GM18873 (cell line): ENCODE data around the gene UCMA.
"Not testable (repeated sequence)": the region's sequence is repeated elsewhere in the genome, so short reads cannot be mapped to it uniquely, and the experiment has no call there.

Experiments used
- ATAC-seq: cut with Tn5 transposase; IDR thresholded peaks from one replicate; pipeline ENCODE4 v1.9.1; 2021; ENCODE audit warnings: mild to moderate bottlenecking, moderate library complexity, moderate number of reproducible peaks; ENCODE audit not compliant: unreplicated experiment, low FRiP score

Gene UCMA

GRCh38 chr10:13234736-13235135 lies 562 bp upstream of the UCMA start:
- not testable (repeated sequence) for ATAC-seq

DNA sequence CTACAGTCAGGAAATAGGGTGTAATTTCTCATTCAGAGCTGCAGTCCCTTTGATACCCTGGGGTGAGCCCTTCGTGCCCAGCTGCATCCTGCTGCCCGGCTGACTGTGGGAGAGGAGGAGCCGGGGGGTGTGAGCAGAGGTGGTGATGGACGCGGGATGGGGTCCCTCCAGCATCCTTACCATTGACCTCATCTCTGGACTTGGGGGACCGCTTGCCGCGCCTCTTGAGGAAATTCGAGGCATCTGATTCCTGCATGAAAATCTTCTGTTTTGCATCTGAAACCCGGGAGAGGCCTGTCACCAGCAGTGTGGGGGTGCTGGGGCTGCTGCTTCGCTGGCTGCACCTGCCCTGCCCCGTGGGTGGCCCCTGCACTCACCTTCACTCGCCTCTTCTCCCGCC lies 816 bp downstream of the UCMA start:
- no peak for ATAC-seq

DNA sequence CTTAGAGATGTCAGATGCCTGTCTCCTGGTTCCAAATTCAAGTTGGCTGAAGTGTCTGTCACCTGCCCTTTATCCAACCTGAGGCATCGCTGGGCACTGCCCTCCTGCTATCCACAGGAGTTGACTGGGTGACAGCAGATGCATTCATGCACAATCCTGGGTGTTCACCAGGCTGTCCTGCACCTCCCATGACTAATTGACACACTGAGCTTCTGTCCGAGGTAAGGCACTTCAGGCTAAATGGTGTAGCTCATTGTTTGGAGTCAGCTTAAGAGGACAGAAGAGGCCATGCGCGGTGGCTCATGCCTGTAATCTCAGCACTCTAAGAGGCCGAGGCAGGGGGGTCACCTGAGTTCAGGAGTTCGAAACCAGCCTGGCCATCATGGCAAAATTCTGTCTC lies 2.4 kb downstream of the UCMA start:
- ATAC-seq: no peak

GRCh38 chr10:13231190-13231589 lies 3.0 kb downstream of the UCMA start:
- no peak for ATAC-seq

- no peak for ATAC-seq
Observed at GRCh38 chr10:13227031-13227430, 7.1 kb downstream of the UCMA start.

DNA sequence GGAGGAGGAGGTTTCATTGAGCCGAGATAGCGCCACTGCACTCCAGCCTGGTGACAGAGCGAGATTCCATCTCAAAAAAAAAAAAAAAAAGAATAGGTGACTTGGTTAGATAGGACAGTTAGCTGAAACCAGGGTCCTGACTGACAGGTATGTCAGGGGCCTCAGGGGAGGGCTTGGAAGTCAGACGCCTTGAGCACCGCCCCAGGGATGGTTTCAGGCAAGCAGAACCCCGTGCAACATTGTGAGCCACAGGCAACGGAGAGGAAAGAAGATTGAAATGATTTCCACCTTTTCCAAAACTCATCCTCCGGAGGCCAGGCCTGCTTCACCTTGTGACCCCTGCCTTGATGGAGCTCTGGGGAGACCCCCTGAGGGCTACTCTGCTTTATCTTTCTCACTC lies 8.6 kb downstream of the UCMA start:
- ATAC-seq: no peak

DNA sequence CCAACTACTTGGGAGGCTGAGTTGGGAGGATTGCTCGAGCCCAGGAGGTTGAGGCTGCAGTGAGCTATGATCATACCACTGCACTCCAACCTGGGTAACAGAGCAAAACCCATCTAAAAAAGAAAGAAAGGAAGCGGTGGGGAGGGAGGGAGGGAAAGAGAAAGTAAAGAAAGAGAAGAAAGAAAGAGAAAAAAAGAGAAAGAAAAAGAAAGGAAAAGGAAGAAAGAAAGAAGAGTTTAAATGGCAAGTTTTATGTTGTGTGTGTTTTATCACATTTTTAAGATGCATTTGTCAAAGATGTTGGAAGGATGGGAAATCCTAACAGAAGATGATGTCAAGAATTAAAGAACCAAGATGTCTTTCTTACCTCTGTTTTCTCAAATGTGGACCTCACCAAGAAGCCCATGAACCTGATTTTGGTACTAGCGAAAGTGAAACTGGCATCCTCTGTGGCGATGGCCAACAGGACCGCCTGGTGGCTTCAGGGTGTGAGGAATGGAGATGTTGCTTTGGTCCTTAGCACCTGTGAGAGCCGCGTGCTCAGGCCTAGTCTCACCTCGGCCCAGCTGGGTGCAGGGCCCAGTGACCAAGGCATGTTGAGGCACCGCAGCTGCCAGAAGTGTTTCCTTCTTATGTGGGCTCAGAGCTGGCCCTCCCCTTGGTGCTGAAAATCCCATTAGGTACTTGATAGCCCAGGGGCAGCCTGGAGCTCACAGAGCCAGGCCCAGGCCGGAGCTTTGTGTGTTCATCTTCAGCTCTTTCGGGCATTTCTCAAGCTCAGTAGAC lies 9.8 kb downstream of the UCMA start:
- ATAC-seq: no peak

DNA sequence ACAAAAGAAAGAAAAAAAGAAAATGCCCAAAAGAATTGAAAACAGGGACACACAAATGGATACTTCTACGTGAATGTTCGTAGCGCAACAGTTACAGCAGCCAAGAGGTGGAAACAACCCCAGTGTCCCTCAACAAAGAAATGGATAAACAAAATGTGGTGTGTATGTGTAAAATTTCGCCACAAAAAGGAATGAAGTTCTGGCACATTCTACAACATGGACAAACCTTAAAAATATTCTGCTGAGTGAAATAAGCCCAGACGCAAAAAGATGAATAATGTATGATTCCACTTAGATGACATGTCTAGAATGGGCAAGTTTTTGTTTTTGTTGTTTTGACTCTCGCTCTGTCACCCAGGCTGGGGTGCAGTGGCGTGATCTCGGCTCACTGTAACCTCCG lies 10.9 kb downstream of the UCMA start:
- ATAC-seq: no peak

DNA sequence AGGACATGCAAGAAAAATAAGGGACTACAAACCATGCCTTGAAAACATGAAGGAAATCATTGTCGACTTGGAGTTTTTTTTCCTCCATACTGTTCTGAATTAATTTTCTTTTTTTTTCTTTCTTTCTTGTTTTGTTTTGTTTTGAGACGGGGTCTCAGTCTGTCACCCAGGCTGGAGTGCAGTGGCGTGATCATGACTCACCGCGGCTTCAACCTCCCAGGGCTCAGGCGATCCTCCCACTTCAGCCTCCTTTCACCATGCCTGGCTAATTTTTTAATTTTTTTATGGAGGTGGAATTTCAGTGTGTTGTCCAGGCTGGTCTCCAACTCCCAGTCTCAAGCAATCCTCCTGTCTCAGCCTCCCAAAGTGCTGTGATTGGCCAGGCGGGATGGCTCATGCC lies 11.6 kb downstream of the UCMA start:
- no peak for ATAC-seq

DNA sequence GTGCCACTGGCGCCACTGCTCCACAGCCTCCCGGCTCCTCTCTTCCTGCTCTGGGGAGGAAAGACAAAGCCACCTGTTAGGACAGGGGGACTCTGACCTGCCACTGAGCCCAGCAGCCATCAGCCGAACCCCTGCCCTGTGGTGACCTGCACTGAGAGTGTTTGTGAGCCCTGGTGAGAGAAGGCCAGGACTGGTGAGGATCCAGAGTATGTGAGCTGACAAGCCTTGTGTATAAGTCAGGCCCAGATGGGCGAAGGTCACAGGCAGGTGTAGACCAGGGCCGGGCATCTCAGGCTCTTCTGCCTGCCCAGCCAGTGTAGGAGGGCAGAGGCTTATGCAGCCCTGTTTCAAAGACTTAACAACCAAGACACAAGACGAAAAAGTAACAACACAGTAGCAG lies 12.0 kb downstream of the UCMA start:
- no peak for ATAC-seq

DNA sequence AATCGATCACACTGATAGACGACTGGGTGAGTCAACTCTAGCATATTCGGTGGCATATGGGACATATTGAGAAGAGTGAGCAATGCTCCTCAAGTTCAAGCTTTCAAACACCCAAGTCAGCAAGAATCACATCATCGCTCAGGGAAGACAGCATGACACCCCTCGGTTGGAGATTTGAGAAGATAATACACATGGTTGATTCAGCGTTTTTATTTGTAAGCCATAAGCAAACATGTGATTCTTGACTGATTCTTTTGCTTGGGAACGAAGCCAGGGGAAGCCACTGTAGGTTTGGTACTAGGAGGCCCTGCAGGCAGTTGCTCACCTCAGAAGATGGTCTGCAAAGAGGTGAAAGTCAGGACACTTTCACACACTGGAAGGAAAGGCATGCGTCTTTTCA lies 12.6 kb downstream of the UCMA start:
- ATAC-seq: no peak

DNA sequence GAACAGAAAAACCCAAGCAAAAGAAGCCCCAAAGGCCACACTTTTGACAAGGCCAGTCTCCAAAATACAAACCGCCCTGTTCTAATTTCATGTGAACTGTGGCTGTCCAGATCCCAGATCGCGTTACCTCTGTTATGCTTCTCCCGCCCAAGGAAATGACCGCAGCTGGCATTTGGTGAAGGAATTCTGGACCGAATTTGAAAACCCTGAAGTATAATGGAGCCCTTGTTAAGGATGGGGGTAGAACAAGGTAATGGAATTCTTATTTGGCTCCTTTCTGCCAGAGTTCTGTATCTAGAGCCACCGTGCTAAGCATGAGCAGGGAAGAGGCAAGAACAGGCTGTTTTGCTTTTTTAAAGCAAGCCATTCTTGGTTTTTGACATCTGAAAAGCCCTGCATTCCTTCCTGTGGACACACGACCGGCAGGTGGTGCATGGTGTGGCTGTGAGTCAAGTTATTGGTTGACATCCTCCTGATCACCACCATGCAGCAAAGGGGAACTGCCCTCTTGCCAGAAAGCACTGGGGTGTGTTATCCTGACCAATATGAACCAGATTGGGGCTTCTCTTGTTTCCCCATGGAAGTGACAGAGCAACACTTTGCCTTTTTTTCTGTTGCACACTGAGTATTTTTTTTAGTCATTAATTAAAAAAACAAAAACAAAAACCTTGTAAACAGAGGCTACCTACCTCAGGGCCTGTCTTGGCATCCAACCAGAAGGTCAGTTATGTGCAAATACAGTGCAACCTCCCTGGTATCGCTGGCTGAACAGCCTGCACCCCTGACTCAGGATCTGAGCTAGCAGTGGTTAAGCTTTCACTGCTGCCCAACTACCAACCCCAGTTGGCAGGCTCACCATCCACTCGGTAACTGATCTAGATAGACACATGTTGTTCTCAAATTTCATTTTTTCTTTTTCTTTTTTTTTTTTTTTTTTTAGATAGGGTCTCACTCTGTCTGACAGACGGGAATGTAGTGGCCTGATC lies 14.2 kb downstream of the UCMA start:
- no peak for ATAC-seq

DNA sequence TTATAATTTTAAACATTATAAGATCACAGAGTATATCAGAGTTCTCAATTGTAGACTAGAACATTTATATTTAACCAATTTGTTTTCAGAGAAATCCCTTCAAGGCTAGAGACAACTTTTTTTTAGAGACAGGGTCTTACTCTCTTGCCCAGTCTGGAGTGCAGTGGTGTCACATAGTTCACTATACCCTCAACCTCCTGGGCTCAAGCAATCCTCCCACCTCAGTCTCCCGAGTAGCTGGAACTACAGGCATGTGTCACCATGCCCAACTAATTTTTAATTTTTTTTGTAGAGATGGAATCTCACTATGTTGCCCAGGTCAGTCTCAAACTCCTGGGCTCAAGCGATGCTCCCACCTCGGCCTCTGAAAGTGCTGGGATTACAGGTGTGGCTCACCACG lies 15.3 kb downstream of the UCMA start:
- no peak for ATAC-seq

DNA sequence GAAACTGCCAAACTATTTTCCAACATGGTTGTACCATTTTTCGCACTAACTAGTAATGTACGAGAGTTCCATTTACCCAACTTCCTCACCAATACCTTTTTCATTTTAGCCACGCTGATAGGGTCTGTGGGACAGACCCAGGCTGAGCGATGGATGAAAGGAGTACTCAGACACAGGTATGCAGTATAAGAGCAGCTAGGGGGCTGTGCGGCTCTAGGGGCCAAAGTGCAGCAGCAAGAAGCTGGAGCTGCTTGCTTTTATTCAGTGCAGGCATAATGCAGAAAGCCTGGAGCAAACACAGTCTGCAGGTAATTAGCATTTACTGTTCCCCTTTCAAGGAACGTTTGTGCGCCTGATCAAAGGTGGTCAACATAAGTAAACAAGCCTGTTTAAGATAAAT lies 21.0 kb downstream of the UCMA start:
- ATAC-seq: no peak

- ATAC-seq: no peak
Observed at GRCh38 chr10:13206546-13207443, 27.4 kb downstream of the UCMA start.

DNA sequence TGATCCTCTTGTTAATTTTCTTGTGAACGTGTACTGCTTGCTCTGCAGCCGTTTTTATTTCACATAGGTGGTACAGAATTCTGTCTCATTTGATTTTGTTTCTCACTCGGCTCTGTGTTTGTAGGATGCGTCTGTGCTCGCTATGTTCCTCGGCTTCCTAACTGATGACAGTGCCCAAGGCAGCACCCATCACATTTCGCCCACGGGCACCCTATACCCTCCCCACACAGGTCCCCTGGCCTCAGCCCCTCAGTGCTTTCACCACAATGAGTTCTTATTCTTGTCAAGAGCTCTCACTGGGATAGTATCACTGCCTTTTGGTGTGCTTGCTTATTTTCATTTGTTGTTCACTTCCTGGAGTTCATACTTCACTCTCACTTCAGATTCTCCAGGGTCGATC lies 28.1 kb downstream of the UCMA start:
- ATAC-seq: no peak

DNA sequence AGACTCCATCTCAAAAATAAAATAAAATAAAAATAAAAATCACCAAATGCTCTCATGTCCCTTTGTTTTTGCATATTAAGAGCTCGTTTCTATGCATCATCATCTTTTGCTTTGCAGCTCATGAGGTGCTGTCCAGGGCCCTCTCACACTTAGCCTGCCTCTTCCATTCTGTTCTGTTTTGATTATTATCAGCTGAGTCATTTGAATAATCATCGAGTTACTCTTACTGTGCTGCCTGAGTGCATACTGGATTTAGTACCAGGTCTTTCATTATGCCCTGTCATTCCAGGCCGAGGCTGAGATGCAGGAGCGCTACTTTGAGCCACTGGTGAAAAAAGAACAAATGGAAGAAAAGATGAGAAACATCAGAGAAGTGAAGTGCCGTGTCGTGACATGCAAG lies 33.0 kb downstream of the UCMA start:
- ATAC-seq: no peak

DNA sequence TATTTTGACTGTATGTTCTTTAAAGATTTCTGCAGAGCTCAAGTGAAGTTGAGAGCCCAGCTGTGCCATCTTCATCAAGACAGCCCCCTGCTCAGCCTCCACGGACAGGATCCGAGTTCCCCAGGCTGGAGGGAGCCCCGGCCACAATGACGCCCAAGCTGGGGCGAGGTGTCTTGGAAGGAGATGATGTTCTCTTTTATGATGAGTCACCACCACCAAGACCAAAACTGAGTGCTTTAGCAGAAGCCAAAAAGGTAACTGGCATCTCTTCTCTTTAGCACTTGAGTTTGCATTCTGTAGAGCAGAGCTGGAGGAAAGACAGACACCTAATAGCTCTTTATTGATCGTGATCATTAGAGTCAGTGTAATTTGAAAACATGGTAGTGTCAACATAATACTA lies 39.2 kb downstream of the UCMA start:
- no peak for ATAC-seq

- ATAC-seq: no peak
Observed at GRCh38 chr10:13193637-13194036, 40.5 kb downstream of the UCMA start.

DNA sequence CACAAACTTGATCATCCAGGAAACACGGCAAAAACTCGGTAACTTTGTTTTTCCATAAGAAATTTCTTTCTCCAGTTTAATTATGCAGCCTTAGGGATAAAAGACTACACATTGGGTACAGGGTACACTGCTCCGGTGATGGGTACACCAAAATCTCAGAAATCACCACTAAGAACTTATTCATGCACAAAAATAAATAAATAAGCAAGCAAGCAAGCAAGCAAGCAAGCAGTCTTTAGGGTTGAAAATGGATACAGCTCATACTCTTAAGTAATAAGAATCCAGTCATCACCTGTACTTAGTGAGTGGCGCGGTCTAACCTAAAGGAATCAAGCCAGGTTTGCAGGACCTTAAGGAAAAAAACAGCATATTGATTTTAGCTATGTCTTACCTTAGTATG lies 42.8 kb downstream of the UCMA start:
- ATAC-seq: no peak

DNA sequence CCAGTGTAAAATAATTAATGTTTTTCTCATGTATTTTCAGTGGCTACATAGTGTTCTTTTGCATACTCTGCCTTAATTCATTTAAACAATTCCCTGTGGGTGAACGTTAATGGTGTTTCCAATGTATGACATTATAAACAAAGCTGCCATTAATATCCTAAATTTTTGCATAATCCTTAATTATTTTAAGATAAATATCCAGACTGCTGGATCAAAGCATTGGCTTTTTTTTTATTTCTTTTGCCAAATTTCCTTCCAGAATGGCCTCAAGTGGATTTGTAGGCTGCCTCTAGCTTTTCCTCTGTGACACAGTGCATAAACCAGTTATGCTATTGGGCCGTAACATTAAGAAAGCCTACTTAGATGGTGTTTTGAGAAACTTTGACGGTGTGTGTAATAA lies 43.4 kb downstream of the UCMA start:
- no peak for ATAC-seq
